Measurements from ENCODE around the gene FPGT.
"Not testable (repeated sequence)": the region's sequence is repeated elsewhere in the genome, so short reads cannot be mapped to it uniquely, and the experiment has no call there.

The FPGT gene

GRCh38 chr1:74197657-74198552 lies at the start of gene FPGT, which contains the start of gene LRRIQ3:
FPGT (plus strand) TSS chr1:74198242; CDS start chr1:74198279, 37 bp downstream.
LRRIQ3 (minus strand) TSS chr1:74198176; CDS start chr1:74183684, 14,492 bp downstream.
- H3K36me3 ChIP-seq (ENCODE audit: insufficient read depth, low read length) = peaks cover 10% of the 10 kb centered on the region; the same call in 1 of the 2 replicates
- peak within 1 kb of the TSS; percentile 85 for H3K4me3 ChIP-seq
- H3K9me3 ChIP-seq (ENCODE audit: low read depth, low read length) = no peaks in the 10 kb centered on the region
- peak within 1 kb of the TSS; percentile 72 for H3K9ac ChIP-seq (ENCODE audit: insufficient read length)
- peak; percentile 88 for TF ChIP-seq POLR2AphosphoS5 (IDR thresholded peaks at IDR 0.05; ENCODE audit: borderline replicate concordance, low read depth, low read length)
- peak; percentile 39 for TF ChIP-seq FOXP2 (optimal IDR thresholded peaks at IDR 0.05; ENCODE audit: control extremely low read depth, extremely low read length, insufficient read depth)
- TF ChIP-seq EZH2 (IDR thresholded peaks at IDR 0.05) = no peak
- peak; percentile 77 for DNase-seq (ENCODE audit: low read depth, low spot score)
- H3K27ac ChIP-seq = 0 out of 2 replicates have a peak within 1 kb of the TSS, but pooled peaks have one; percentile 6

DNA sequence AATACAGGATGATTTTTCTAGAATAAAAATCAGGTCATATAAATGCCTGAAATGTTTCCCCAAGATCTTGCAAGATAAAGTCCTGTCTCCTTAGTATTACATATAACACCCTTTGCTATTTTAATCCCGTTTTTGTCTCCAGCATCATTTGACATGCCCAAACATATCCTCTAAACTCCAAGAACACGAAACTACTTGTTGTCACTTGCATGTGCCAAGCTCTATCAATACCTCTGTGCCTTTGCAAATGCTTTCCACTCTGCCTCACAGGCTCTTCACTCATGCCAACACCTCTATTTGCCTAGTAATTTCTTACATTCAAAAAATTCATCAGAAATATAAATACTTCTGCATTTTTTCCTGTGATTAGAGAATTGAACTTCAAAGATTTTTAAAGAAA lies 38.0 kb upstream of the FPGT start:
- H3K27ac ChIP-seq = no peak overlapping the region
- H3K9me3 ChIP-seq (ENCODE audit: low read depth, low read length) = no peaks in the 10 kb centered on the region
- DNase-seq (ENCODE audit: low read depth, low spot score) = no peak
- no peaks in the 10 kb centered on the region for H3K36me3 ChIP-seq (ENCODE audit: insufficient read depth, low read length)
- no peak overlapping the region for H3K4me3 ChIP-seq
- H3K9ac ChIP-seq (ENCODE audit: insufficient read length) = no peak overlapping the region
- no peak for TF ChIP-seq POLR2AphosphoS5 (IDR thresholded peaks at IDR 0.05; ENCODE audit: borderline replicate concordance, low read depth, low read length)
- no peak for TF ChIP-seq EZH2 (IDR thresholded peaks at IDR 0.05)
- no peak for TF ChIP-seq FOXP2 (optimal IDR thresholded peaks at IDR 0.05; ENCODE audit: control extremely low read depth, extremely low read length, insufficient read depth)

DNA sequence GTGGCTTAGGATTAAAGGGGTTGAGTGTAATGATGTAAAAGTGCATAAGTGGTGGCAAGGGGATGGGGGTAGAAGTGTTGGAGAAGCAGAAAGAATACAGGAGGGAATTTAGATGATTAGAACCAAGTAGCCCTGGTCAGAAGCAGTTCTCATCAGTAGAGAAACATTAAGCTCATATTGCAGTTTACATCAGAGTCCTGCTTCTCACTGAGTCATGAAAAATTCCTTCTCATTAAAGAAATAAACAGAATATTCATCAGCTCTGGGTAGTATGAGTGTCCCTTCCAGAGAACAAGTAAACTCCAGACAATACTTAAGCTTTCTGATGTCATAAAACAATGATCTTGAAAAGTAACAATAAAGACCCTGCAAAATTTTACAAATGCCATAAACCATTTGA lies 36.5 kb upstream of the FPGT start:
- no peaks in the 10 kb centered on the region for H3K36me3 ChIP-seq (ENCODE audit: insufficient read depth, low read length)
- no peak overlapping the region for H3K4me3 ChIP-seq
- TF ChIP-seq EZH2 (IDR thresholded peaks at IDR 0.05) (no peak), POLR2AphosphoS5 (IDR thresholded peaks at IDR 0.05; ENCODE audit: borderline replicate concordance, low read depth, low read length) (no peak), FOXP2 (optimal IDR thresholded peaks at IDR 0.05; ENCODE audit: control extremely low read depth, extremely low read length, insufficient read depth) (no peak)
- DNase-seq (ENCODE audit: low read depth, low spot score) = no peak
- H3K27ac ChIP-seq = no peak overlapping the region
- H3K9ac ChIP-seq (ENCODE audit: insufficient read length) = no peak overlapping the region
- no peaks in the 10 kb centered on the region for H3K9me3 ChIP-seq (ENCODE audit: low read depth, low read length)

- Histone ChIP-seq H3K9me3 (ENCODE audit: low read depth, low read length) (no peaks in the 10 kb centered on the region), H3K27ac (no peak overlapping the region), H3K9ac (ENCODE audit: insufficient read length) (no peak overlapping the region), H3K36me3 (ENCODE audit: insufficient read depth, low read length) (no peaks in the 10 kb centered on the region), H3K4me3 (no peak overlapping the region)
- DNase-seq (ENCODE audit: low read depth, low spot score) = no peak
- TF ChIP-seq EZH2 (IDR thresholded peaks at IDR 0.05) = no peak
- no peak for TF ChIP-seq FOXP2 (optimal IDR thresholded peaks at IDR 0.05; ENCODE audit: control extremely low read depth, extremely low read length, insufficient read depth)
- TF ChIP-seq POLR2AphosphoS5 (IDR thresholded peaks at IDR 0.05; ENCODE audit: borderline replicate concordance, low read depth, low read length) = no peak
These were observed 35.7 kb upstream of the FPGT start for GRCh38 chr1:74162333-74162732.

DNA sequence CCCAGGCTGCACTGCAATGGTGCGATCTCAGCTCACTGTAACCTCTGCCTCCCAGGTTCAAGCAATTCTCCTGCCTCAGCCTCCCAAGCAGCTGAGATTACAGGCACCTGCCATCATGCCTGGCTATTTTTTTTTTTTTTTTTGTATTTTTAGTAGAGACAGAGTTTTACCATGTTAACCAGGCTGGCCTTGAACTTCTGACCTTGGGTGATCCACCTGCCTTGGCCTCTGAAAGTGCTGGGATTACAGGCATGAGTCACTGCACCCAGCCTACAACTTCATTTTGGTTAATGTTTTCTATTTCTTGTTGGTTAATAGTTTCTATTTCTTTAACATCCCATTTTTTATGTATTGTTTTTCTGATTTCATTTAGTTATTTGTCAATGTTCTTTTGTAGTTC lies 23.6 kb upstream of the FPGT start:
- not testable (repeated sequence) for DNase-seq (ENCODE audit: low read depth, low spot score); H3K4me3 ChIP-seq; H3K27ac ChIP-seq; H3K36me3 ChIP-seq (ENCODE audit: insufficient read depth, low read length); H3K9ac ChIP-seq (ENCODE audit: insufficient read length); H3K9me3 ChIP-seq (ENCODE audit: low read depth, low read length)

GRCh38 chr1:74180490-74180889 lies 17.6 kb upstream of the FPGT start:
- TF ChIP-seq POLR2AphosphoS5 (IDR thresholded peaks at IDR 0.05; ENCODE audit: borderline replicate concordance, low read depth, low read length) (no peak), FOXP2 (optimal IDR thresholded peaks at IDR 0.05; ENCODE audit: control extremely low read depth, extremely low read length, insufficient read depth) (no peak), EZH2 (IDR thresholded peaks at IDR 0.05) (no peak)
- Histone ChIP-seq H3K9me3 (ENCODE audit: low read depth, low read length) (no peaks in the 10 kb centered on the region), H3K27ac (no peak overlapping the region), H3K9ac (ENCODE audit: insufficient read length) (no peak overlapping the region), H3K36me3 (ENCODE audit: insufficient read depth, low read length) (no peaks in the 10 kb centered on the region), H3K4me3 (no peak overlapping the region)
- no peak for DNase-seq (ENCODE audit: low read depth, low spot score)

DNA sequence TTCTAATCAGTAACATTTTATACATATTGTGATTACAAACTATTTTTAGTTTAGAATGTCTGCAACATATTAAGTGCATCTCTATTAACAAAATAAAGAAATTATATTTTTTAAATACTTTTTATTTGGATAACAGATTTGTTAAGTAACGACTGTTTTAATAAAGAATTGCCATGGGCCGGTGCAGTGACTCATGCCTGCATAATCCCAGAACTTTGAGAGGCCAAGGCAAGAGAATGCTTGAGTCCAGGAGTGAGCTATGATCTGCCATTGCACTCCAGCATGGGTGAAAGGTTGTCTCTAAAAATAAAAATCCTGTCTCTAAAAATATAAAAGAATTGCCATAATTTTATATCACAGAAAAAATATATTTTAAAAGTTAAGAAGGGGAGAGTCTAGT lies 4.1 kb upstream of the FPGT start:
- Histone ChIP-seq H3K36me3 (ENCODE audit: insufficient read depth, low read length) (no peaks in the 10 kb centered on the region), H3K9ac (ENCODE audit: insufficient read length) (no peak overlapping the region), H3K27ac (no peak overlapping the region), H3K4me3 (no peak overlapping the region), H3K9me3 (ENCODE audit: low read depth, low read length) (no peaks in the 10 kb centered on the region)
- DNase-seq (ENCODE audit: low read depth, low spot score) = no peak
- TF ChIP-seq FOXP2 (optimal IDR thresholded peaks at IDR 0.05; ENCODE audit: control extremely low read depth, extremely low read length, insufficient read depth) (no peak), EZH2 (IDR thresholded peaks at IDR 0.05) (no peak)

DNA sequence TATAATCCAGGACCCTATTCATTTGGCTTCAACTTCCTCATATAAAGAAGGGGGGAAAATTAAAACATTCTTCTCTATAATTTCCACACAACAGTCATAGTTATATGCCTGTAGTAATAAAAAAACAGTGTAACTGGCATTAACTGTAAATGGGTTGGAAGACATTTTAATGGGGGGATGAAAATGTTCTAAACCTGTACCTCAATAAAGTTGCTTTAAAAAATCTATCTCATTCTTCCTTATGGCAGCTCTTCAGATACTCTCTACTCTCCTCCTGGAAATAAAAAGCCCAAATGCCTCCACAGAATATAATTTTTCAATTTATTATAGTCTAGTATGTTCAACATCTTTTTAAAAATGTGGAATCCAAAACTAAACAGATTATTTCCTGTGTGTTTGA lies 2.7 kb upstream of the FPGT start:
- no peak overlapping the region for H3K4me3 ChIP-seq
- H3K9me3 ChIP-seq (ENCODE audit: low read depth, low read length) = no peaks in the 10 kb centered on the region
- no peak overlapping the region for H3K9ac ChIP-seq (ENCODE audit: insufficient read length)
- TF ChIP-seq POLR2AphosphoS5 (IDR thresholded peaks at IDR 0.05; ENCODE audit: borderline replicate concordance, low read depth, low read length) (no peak), FOXP2 (optimal IDR thresholded peaks at IDR 0.05; ENCODE audit: control extremely low read depth, extremely low read length, insufficient read depth) (no peak), EZH2 (IDR thresholded peaks at IDR 0.05) (no peak)
- no peak overlapping the region for H3K27ac ChIP-seq
- no peak for DNase-seq (ENCODE audit: low read depth, low spot score)
- no peaks in the 10 kb centered on the region for H3K36me3 ChIP-seq (ENCODE audit: insufficient read depth, low read length)
